Measurements from ENCODE around the gene EPHA6. TPM values are rescaled to one million over a fixed set of nuclear protein-coding genes. Genes with fewer than 3 reads are reported as not detected.

Gene EPHA6
- total and polyA plus RNA-seq, 2 donors (not counting 1 experiment from before 2014, with no cell fraction given), result not detected

DNA sequence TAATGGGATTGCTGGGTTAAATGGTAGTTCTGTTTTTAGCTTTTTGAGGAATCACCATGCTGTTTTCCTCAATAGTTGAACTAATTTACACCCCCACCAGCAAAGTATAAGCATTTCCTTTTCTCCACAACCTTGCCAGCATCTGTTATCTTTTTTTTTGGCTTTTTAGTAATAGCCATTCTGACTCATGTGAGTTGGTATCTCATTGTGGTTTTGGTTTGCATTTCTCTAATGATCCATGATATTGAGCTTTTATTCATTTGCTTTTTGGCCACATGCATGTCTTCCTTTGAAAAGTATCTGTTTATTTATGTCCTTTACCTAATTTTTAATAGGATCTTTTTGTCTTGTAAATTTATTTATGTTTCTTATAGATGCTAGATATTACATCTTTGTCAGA is 288.2 kb downstream of the EPHA6 start:
- no peak overlapping the region for H3K4me3 Mint-ChIP-seq
- Histone ChIP-seq H3K9me3 (ENCODE audit: control extremely low read depth in 1 of 3, control insufficient read depth in 2 of 3, insufficient read depth in 1 of 3, low read length in 2 of 3) (no peaks in the 10 kb centered on the region), H3K36me3 (replicated peaks in 1 of 2; ENCODE audit: control extremely low read depth in 1 of 2, control insufficient read depth in 1 of 2, extremely low read depth in 1 of 2, insufficient read depth in 2 of 2, low read length in 1 of 2) (no peaks in the 10 kb centered on the region), H3K27me3 (replicated peaks in 1 of 4; ENCODE audit: control extremely low read depth in 1 of 4, control insufficient read depth in 3 of 4, insufficient read depth in 4 of 4, low read length in 3 of 4) (no peaks in the 10 kb centered on the region), H3K4me3 (ENCODE audit: control extremely low read depth in 1 of 5, extremely low read depth in 1 of 5, insufficient read depth in 1 of 5, low read depth in 2 of 5, low read length in 4 of 5) (no peak overlapping the region), H3K27ac (ENCODE audit: low read length in 2 of 2) (no peak overlapping the region), H3K79me2 (ENCODE audit: control insufficient read depth, insufficient read depth, low read length) (no peaks in the 10 kb centered on the region), H2AFZ (ENCODE audit: insufficient read depth, low read depth, low read length, poor library complexity, severe bottlenecking) (no peak overlapping the region), H3K9ac (ENCODE audit: low read length) (no peak overlapping the region), H3K4me1 (ENCODE audit: control insufficient read depth in 2 of 2, insufficient read depth in 2 of 2, low read length in 2 of 2) (no peaks in the 10 kb centered on the region), H3K4me2 (replicated peaks; ENCODE audit: low read depth, low read length, poor library complexity, severe bottlenecking) (no peak overlapping the region), H4K20me1 (ENCODE audit: control insufficient read depth, insufficient read depth, low read length, poor library complexity, severe bottlenecking) (no peaks in the 10 kb centered on the region)
- ChIA-PET POLR2A (no interaction called here), CTCF (no interaction called here)
- peaks cover 8% of the 10 kb centered on the region for H3K9me3 Mint-ChIP-seq (ENCODE audit: insufficient read depth)
- intact Hi-C loops (cut with micrococcal nuclease), result no loop called here
- H3K27me3 Mint-ChIP-seq, result no peaks in the 10 kb centered on the region
- no peaks in the 10 kb centered on the region for H3K4me1 Mint-ChIP-seq
- H3K27ac Mint-ChIP-seq, result no peak overlapping the region
- DNase-seq (no peak), ATAC-seq (ENCODE audit: low read depth) (no peak)
- no peak for TF ChIP-seq EZH2 (IDR thresholded peaks at IDR 0.05; ENCODE audit: borderline replicate concordance, insufficient read depth, low read depth, low read length, poor library complexity, severe bottlenecking)
- TF ChIP-seq, protein P1, sequence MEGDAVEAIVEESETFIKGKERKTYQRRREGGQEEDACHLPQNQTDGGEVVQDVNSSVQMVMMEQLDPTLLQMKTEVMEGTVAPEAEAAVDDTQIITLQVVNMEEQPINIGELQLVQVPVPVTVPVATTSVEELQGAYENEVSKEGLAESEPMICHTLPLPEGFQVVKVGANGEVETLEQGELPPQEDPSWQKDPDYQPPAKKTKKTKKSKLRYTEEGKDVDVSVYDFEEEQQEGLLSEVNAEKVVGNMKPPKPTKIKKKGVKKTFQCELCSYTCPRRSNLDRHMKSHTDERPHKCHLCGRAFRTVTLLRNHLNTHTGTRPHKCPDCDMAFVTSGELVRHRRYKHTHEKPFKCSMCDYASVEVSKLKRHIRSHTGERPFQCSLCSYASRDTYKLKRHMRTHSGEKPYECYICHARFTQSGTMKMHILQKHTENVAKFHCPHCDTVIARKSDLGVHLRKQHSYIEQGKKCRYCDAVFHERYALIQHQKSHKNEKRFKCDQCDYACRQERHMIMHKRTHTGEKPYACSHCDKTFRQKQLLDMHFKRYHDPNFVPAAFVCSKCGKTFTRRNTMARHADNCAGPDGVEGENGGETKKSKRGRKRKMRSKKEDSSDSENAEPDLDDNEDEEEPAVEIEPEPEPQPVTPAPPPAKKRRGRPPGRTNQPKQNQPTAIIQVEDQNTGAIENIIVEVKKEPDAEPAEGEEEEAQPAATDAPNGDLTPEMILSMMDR (IDR thresholded peaks at IDR 0.05), result no peak

DNA sequence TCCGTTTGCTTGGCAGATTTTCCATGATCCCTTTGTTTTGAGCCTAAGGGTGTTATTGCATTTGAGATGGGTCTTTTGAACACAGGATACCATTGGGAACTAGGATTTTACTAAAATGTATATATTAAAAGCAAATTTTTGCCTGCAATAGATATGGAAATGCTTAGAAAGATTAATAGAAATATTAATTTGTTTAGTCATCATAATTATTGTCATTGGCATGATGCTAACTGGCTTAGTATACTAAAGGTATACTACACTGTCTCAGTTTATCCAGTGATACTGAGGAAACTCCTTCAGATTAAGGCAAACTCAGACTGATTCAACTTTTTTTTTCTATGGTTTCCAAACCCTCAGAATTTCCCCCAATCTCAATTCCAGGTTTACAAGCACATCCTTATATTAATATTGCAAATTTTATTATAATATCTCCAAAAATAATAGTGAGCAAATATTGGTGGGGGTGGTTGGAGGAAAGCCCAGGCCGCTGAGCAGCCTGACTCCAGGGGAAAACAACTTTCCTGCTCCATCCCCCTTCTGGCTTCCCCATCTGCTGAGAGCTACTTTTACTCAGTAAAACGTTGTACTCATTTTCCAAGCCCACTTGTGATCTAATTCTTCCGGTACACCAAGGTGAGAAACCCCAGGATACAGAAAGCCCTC is 291.7 kb downstream of the EPHA6 start:
- no peaks in the 10 kb centered on the region for H3K79me2 ChIP-seq (ENCODE audit: control insufficient read depth, insufficient read depth, low read length)
- no peaks in the 10 kb centered on the region for H3K4me1 ChIP-seq (ENCODE audit: control insufficient read depth in 2 of 2, insufficient read depth in 2 of 2, low read length in 2 of 2)
- no peaks in the 10 kb centered on the region for H3K36me3 ChIP-seq (replicated peaks in 1 of 2; ENCODE audit: control extremely low read depth in 1 of 2, control insufficient read depth in 1 of 2, extremely low read depth in 1 of 2, insufficient read depth in 2 of 2, low read length in 1 of 2)
- Mint-ChIP-seq H3K27ac (no peak overlapping the region), H3K4me3 (no peak overlapping the region), H3K4me1 (no peaks in the 10 kb centered on the region), H3K9me3 (ENCODE audit: insufficient read depth) (peaks cover 8% of the 10 kb centered on the region), H3K27me3 (no peaks in the 10 kb centered on the region)
- H3K9ac ChIP-seq (ENCODE audit: low read length), result no peak overlapping the region
- TF ChIP-seq, protein P1 (IDR thresholded peaks at IDR 0.05), result no peak
- no peak for TF ChIP-seq EZH2 (IDR thresholded peaks at IDR 0.05; ENCODE audit: borderline replicate concordance, insufficient read depth, low read depth, low read length, poor library complexity, severe bottlenecking)
- no peaks in the 10 kb centered on the region for H3K27me3 ChIP-seq (replicated peaks in 1 of 4; ENCODE audit: control extremely low read depth in 1 of 4, control insufficient read depth in 3 of 4, insufficient read depth in 4 of 4, low read length in 3 of 4)
- H2AFZ ChIP-seq (ENCODE audit: insufficient read depth, low read depth, low read length, poor library complexity, severe bottlenecking), result no peak overlapping the region
- no peak overlapping the region for H3K4me3 ChIP-seq (ENCODE audit: control extremely low read depth in 1 of 5, extremely low read depth in 1 of 5, insufficient read depth in 1 of 5, low read depth in 2 of 5, low read length in 4 of 5)
- CTCF ChIA-PET, result no interaction called here
- POLR2A ChIA-PET, result no interaction called here
- no peak for ATAC-seq (ENCODE audit: low read depth)
- H3K27ac ChIP-seq (ENCODE audit: low read length in 2 of 2), result no peak overlapping the region
- no peaks in the 10 kb centered on the region for H4K20me1 ChIP-seq (ENCODE audit: control insufficient read depth, insufficient read depth, low read length, poor library complexity, severe bottlenecking)
- intact Hi-C loops (cut with micrococcal nuclease), result no loop called here
- 88% methylated on average over 1 of the region's 4 CpGs for WGBS (ENCODE audit: insufficient coverage)
- H3K4me2 ChIP-seq (replicated peaks; ENCODE audit: low read depth, low read length, poor library complexity, severe bottlenecking), result no peak overlapping the region
- no peak for DNase-seq
- H3K9me3 ChIP-seq (ENCODE audit: control extremely low read depth in 1 of 3, control insufficient read depth in 2 of 3, insufficient read depth in 1 of 3, low read length in 2 of 3), result no peaks in the 10 kb centered on the region

All from B cell (primary cell).